ENCODE data around the gene POLD3.

DNA sequence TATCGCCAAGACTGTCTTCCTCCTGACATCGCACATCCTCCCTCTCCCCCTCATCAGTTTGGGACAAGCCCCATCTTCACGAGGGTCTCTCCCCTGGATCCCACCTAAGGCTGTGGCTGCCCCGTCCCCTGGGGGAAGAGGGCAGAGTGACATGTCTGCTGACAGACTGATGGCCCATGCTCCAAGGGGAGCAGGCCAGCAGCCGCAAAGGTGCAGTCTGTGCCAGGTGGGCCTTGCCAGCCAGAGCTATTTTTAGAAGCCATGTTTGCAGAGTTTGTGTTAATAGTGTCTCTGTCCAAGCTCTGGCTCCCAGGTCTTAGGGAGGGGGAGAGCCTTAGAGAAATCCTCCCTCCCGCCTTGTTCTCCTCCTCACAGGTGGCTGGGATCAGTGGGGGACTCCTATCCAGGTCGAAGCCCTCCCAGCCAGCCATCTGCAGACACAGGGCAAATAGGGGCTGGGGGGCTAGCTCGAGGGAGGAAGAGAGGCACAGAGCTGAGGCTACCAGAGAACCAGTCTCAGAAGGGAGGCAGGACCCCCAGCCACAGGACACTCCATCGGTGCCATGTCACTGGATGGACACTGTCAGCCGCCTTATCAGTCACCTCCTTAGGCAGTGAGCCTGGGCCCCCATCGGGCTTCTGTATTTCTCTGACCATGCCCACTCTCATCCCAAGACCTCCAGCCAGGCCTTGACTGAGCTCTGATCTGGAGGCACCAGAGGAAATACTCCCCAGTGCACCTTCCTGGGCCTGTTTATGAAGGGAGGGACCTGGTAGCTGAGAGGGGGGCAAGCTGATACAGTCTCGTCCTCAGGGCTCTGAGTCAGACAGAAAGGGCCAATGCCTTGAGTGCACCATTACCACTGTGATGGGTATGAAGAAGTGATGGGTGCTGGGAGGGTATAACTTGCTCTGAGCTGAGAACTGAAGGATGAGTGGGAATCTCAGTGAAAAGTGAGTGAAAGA is 89.6 kb downstream of the POLD3 start:
- TF ChIP-seq, protein P1, sequence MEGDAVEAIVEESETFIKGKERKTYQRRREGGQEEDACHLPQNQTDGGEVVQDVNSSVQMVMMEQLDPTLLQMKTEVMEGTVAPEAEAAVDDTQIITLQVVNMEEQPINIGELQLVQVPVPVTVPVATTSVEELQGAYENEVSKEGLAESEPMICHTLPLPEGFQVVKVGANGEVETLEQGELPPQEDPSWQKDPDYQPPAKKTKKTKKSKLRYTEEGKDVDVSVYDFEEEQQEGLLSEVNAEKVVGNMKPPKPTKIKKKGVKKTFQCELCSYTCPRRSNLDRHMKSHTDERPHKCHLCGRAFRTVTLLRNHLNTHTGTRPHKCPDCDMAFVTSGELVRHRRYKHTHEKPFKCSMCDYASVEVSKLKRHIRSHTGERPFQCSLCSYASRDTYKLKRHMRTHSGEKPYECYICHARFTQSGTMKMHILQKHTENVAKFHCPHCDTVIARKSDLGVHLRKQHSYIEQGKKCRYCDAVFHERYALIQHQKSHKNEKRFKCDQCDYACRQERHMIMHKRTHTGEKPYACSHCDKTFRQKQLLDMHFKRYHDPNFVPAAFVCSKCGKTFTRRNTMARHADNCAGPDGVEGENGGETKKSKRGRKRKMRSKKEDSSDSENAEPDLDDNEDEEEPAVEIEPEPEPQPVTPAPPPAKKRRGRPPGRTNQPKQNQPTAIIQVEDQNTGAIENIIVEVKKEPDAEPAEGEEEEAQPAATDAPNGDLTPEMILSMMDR (conservative IDR thresholded peaks at IDR 0.05), result no peak
- no peak for TF ChIP-seq ZFX (IDR thresholded peaks at IDR 0.05)

All from C4-2B (cell line).